T-helper 1 cell (primary cell): ENCODE measurements around the gene FAM83G.
A peak's percentile ranks its signal among the peaks of the same experiment; 100 is the strongest.
"Not testable (repeated sequence)": the region's sequence is repeated elsewhere in the genome, so short reads cannot be mapped to it uniquely, and the experiment has no call there.

Experiments used
- DNase-seq, 5 donors: peaks; one replicate each; pipeline ENCODE4 v3.0.0-alpha.2; 2012 to 2020

The FAM83G gene

DNA sequence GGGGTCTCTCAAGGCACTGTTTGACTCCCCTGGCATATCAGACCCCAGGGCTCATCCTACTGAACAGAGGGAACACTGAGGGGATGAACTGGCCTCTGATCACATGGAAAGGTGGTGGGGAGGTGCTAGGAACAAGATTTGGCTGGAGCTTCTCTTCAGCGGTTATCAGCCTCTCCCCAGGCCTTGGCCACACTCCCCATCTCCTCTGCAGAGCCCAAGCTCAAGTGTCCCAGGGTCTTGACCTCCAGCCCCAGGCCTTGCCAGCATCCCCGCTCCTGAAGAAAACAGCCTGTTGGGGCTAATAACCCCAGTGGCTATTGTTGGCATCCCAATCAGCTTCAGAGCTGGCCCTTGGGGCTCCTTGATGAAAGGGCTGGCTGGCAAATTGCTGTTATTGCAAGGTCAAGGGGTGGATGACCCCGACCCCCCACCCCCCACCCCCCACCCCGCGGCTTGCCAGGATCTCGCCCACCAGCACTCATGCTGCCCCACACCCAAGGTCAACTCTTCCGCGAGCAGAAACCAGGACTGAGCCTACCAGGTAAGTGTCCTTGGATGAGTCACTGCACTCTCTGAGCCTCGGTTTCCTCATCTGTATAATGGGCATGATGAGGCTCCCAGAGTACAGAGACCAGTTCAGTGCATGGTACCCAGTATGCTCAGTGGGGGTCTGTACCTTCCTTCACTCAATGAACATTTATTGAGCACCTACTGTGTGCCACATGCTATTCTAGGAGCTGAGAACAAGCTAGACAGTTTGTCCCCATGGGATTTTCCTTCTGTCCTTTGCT lies 18.8 kb upstream of the FAM83G start:
- DNase-seq, result no peak

DNA sequence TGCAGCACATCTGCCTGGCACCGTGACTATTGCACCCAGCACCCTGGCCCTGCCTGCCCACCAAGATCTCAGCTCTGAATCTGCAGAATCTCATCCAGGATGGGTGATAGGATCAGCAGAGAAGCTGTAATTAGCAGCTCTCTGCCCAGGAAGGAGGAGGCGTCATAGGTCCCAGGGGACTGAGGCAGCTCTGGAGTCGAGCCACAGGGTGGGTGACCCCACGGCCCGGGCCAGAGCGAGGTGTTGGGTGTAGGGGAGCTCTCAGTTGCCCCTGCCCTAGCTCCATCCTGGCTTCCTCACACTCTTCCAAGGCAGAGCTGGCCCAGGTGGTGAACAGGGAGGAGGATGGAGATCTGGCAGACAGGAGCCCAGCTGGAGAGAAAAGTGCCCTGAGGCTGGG lies 18.2 kb upstream of the FAM83G start:
- DNase-seq, result no peak

DNA sequence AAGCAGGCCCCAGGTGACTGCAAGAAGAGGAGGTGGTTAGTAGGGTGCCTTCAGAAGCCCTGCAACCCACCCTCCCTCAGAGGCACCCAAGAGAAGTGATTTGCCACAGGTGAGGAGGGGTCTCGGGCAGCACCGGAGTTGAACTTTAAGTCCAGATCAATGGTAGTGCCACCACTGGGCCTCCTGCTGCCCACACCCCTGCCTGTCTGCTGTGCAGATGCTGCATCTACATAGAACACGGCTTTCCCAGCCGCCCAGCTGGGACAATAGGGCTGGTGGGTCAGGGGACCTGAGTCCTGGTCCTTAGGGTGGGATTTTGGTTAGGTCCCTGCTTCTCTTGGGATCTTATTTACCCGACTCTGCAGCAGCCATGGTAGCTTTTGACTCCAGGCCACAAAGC lies 17.6 kb upstream of the FAM83G start:
- no peak for DNase-seq

DNA sequence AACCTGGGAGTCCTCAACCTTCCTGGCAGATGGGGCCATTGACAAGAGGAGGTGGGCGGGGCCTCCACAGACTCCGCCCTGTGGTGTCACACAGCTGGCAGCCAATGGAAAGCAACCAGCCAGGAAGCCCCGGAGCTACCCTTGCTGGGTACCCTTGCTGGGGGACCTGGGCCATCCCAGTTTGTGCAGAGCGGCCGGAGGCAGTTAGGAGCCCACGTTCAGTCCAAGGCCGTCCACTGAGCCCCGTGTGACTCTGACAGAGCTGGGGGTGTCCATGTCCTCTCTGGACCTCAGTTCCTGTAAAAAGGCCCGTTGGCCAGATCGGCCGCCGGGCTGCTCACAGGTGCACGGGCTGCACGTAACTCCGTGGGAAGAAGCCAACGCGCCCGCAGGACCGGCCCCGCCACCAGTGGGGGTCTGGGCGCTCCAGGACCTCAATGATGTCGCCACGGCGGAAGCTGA lies 17.1 kb upstream of the FAM83G start:
- DNase-seq, result peak in 2 of 5 donors; percentile 18 to 28

DNA sequence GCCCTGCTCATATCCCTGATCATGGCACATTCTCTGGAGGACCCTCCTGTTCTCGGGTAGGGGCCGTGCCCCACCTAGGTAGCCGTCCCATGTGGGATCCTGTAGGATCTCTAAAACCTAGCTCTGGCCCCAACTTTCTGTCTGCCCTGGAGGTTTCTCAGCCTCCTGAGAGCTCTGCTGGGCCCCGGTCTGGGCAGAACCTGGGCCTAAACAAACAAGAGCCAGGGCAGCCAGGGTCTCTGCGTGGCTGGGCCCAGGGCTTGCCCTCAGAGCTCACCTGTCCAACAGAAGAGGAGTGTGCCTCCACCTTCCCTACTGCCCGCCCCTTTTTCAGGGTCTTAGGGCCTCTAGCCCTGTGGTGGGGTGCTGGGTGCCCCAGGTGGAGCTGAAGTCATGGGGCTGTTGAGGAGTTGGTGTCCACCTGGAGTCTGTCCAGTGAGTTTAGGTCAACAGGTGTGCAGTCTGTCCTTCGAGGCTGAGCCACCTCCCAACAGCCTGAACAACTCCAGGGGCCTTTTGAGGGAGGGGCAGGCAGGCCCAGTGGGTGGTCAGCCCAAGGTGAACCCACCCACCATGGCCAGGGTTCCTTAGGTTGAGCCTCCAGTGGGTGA lies 16.6 kb upstream of the FAM83G start:
- not testable (repeated sequence) for DNase-seq

DNA sequence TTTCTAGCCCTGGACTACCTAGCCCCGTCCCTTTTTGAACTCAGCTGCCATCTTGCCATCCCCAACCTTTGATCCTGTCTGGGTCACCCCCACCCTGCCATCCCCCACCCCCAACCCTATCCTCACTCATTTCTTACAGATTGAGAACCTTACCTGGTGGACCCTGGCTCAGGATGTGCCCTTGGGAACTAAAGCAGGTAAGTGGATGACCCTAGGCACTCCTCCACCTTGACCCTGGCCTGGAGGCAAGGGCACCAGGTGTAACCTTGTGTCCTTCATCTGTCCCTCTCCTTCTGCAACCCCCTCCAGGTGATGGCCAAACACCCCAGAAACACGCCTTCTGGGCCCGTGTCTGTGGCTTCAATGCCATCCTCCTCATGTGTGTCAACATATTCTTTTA lies 15.5 kb upstream of the FAM83G start:
- no peak for DNase-seq

DNA sequence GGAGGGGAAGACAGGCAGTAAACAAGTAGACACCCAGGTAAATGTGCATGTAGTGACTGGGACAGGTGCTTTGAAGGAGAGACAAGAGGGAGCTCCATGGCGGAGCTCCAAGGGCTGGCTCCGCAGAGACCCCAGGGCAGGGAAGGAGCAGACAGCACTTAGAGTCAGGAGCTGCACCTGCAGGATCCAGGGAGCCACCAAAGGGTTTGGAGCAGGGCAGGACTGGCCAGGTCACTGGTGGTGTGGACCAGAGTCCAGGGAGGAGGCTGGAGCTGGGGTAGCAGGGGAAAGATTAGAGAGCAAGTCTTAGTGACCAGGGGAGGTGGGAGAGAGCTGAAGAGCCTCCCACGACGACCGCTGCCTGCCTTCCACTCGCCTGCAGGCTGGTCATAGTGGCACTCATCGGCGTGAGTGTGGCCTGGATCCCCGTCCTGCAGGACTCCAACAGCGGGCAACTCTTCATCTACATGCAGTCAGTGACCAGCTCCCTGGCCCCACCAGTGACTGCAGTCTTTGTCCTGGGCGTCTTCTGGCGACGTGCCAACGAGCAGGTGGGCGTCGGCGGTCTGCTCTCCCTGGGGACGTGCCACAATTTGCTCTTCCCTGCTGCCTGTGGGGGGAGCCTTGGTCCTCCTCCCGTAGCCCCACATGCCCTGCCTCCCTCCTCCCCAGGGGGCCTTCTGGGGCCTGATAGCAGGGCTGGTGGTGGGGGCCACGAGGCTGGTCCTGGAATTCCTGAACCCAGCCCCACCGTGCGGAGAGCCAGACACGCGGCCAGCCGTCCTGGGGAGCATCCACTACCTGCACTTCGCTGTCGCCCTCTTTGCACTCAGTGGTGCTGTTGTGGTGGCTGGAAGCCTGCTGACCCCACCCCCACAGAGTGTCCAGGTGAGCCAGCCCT lies 14.7 kb upstream of the FAM83G start:
- no peak for DNase-seq

DNA sequence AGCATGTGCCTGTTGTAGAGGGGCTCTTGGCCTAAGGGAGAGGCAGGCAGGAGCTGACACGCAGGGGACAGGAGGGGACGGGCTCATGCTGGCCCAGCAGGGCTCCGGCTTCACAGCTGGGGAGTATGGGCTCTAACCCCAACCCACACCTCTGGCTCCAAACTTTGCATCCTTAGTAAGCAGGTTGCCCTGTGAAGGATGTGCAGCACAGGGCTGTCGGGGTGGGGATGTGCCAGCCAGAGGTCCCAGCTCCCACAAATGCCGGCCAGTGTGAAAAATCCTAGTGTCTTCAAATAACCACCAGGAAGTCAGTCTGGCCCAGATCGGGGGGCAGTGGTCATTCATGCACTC lies 14.0 kb upstream of the FAM83G start:
- DNase-seq, result no peak

DNA sequence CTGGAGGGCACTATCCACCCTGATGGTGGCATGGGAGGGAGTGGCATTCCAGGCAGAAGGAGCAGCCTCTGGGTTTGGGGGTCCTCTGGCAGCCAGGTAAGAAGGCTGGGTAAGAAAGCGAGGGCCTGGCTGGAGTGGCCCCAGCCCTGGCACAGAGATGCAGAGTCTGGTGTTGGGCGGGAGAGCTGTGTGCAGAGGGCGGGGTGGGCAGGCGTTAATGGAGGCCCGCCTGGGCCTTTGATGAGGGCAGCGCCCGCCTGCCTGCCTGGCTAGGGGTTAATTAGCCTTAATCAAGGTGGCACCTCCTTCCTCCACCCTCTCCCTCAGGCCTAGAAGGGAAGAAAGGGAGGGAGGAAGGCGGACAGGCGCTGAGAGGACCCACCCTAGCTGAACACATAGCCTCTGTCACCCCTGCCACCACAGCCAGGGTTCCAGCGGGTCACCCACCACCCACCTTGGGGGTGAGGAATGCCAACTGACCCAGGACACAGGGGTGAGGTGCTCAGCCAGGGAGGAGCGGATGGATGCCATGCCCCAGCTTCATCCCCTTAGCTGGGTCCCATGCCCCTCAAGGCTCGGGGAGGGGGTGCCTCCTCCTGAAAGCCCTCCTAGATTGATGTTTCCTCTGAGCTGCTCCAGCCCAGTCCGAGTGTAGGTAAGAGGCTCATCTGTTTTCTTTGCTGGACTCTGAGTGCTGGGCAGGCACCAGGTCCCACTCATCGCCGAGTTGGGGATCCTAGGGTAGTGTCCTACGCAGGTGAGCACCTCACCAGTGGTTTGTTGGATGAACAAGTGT lies 13.4 kb upstream of the FAM83G start:
- DNase-seq, result no peak

DNA sequence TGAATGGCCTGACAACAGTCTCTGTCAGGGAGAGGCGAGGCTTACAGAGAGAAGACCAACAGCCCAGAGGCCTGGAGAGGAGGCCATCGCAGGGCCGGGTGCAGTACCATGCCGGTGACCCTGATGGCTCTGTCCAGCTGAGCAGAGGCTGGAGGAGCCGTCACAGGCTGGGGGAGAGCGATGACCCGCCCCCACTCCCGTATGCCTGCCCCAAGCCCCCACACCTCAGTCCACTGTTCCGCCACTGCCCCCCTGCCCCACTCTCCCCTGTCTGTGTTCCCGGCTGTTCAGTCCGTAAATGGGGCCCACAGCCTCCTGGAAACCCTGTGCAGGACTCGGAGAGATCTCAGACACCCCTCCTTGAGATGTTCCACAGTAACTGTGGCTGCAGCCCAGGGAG lies 12.8 kb upstream of the FAM83G start:
- no peak for DNase-seq

DNA sequence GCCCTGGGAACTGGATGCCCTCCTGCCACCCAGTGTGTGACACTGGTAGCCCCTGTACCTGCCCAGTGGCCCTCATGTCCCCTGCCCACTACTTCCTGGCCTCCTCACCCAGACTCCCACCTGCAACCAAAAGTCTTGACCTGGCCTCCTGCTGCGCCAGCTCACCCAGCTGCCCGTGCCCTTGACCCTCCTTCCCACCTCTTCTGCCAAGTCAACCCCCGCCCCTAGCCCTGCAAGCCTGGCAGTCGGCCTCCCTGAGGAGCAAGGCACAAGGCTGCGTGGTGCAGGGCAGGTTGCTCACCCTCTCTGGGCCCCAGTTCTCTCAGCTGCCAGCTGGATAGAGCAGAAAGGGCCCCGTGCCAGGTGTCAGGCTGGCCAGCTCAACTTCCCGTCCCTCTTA lies 12.3 kb upstream of the FAM83G start:
- no peak for DNase-seq

DNA sequence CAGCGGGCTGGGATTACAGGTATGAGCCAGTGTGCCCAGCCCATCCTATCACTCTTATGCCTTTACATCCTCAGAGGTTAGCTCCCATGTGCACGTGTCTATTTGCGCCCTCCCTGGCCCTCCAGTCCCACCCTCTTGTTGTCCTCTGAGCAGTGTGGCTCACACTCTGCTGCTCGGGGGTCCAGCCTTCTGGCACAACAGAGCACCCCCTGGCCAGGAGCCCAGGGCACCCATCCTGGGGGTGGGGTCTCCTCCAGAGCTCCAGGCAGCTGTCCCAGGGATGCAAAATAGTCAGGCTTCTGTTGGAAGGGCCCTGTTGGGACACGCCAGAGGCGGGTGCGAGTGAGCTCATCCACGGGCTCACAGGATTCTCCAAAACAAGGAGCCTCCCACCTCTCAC lies 11.7 kb upstream of the FAM83G start:
- no peak for DNase-seq

DNA sequence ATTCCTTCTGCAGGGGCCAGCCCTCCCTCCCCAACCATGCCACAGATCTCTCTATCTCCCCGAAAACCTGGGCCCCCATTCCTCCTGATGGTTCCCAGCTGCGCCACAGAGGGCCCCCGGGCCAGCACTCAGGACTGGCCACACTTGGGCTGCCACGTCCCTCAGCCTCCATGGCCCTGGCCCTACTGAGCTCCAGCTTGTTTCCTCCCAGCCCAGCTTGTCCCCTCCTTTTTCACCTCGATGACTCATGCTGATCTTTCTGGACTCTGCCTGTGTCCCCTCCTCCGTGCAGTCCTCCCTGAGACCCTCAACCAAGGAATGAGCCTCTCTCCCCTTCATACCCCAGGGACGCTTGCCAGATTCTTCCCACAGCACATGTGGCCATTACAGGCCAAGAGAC lies 10.9 kb upstream of the FAM83G start:
- DNase-seq, result no peak

DNA sequence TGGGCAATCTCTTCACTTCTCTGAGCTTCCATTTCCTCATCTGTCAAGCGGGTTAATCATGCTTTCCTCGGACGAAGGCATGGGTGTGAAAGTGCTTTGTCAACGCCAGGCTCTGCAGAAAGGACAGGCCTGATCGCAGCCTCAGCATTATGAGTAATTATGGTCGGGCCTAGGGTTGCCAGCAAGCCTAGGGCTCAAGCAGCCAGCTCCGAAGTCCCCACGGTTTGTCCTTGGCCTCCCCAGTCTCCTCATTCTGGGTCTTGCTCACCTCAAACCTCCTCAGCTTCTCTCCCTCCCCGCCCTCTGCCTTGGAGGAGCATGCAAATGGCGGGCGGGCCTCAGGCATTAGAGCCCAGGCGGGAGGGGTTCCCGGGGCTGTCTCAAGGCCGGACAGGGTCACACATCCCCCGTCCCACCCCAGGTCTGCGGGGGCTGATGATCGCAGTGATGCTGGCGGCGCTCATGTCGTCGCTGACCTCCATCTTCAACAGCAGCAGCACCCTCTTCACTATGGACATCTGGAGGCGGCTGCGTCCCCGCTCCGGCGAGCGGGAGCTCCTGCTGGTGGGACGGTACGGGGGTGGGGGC lies 10.2 kb upstream of the FAM83G start:
- no peak for DNase-seq

DNA sequence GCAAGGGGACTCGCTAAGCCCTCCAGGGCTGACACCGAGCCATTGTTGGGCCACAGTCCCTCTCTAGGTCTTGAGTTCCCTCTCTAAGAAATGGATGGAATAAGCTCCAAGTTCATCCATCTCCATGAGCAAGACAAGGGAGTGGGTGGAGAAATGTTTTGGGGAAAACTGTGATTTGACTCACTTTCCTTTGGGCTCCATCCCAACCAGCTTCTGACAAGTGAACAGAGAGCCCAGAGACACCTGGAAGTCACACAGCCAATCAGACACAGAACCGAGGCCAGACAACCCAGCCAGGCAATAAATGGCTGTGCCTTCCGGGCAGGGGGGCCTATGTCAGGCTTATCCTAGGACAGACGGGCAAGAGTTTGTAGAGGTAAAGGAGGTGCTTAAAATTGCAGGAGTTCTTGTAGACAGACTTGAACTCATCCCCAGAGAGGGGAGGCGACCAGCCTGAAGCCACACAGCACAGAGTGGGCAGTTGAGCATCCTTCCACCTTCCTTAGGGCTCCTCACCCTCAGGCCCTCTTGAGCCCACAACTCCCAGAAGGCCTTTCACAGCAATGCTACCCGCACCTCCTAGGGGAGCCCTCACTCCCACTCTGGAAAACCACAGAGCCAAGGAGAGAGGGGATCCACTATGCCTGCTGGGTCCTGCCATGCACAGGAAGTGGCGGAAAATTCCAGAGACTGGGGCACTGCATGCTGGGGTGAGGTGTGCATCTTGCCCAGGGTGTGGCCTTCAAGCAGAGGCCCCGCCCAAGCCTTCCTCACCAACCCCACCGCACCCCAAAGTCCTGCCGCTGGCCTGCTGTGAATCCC lies 9.5 kb upstream of the FAM83G start:
- no peak for DNase-seq

DNA sequence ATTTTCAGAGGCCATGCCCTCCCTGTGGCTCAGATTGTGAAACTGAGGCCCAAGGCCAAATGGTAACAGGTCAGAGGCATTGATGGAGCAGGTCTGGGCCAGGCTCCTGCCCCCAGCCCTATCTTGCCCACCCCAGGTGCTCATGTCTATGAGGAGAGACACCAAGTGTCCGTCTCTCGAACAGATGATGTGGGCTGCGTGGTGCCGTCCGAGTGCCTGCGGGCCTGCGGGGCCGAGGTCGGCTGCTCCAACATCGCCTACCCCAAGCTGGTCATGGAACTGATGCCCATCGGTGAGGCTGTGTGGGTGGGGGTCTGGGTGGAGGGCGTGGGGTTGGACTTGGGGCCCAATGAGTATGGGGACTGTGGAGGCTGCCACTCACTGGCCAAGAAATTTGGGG lies 8.7 kb upstream of the FAM83G start:
- DNase-seq, result no peak

DNA sequence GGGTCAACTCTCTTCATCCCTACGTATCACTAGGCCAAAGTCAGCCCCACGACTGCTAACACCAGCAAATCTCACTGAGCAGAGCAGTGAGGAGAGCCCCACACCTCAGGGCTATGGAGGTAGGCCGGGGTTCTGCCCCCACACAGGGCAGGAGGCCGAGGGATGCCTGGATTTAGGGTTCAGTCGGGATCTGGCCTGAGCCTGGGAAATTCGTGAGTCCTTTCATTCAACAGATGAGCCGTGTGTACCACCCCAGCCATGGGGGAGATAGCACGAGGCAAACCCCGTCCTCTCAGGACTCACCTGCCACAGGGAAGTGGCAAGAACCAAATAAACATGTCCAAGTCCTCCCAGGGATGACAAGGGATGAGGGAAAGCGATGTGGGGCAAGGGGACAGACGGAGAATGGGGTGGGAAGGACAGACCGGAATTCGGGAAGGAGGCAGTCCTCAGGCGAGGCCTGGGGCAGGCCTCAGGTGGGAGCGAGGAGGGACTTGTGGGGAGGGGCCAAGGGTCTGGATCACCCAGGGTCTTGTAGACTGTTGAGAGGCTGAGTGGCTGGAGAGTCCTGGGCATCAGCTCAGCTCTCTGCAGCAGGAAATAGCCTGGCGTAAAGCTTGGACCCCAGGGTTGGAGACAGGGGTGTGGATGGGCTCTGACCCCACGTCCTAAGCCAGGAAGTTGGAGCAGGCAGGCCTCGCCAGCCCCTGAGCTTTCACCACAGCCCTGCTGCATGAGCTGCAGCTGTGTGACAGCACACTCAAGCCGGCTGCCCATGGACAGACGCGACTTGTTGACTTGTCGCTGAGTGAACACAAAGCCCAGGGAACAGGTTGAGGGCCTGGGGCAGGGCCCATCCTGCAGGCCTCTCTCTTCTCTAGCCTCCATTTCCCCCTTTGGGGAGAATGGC lies 7.9 kb upstream of the FAM83G start:
- no peak for DNase-seq

DNA sequence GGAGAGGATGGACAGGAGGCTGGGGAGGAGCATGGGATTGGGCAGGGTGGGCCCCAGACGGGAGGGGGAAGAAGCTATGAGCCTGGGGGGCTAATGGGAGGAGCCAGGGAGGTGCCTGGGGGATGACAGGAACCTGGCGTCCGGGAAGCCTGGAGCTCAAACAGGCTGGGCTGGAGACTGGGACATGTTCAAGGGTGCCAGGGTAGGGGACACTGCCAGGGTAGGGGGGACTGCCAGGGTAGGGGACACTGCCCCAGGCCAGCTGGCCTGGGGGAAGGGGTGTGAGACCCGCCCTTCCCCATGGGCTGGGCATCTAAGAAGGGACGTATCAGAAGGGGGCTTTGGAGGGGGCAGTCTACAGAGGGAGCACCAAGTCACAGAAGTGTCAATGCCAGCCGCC lies 7.0 kb upstream of the FAM83G start:
- no peak for DNase-seq

DNA sequence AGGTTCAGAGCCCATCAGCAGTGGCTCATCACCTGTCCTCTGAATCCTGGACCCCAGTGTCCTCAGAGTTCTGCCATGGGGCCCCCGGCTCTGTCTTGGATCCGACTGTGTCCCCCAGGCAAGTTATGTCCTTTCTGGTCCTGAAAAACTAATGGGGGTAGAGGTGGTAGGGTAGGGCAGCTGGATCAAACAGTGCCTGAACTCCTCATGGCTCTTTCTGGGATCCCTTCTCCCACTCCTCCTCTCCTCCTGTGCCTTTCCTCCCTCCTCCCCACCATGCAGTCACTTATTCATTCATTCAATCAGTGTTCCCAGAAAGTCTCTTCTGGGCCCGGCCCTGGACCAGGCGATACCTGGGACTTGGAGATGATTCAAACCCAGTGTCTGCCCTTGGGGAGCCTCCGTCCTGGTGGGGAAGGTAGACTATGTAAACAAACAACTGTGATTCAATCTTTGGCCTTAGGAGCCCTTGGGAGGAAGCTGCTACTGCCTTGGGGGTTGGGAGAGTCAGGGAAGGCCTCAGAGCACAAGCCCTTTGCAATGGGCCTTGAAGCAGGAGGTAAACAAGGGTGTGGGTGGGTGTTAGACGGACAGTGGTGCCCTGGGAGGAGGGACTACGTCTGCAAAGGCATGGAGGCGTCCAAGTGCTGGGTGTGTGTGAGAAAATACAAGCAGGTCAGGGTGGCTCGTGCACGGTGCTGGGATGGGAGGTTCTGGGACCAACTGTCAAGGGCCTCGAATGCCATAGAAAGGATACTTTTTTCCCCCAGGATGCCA lies 6.4 kb upstream of the FAM83G start:
- DNase-seq, result no peak

DNA sequence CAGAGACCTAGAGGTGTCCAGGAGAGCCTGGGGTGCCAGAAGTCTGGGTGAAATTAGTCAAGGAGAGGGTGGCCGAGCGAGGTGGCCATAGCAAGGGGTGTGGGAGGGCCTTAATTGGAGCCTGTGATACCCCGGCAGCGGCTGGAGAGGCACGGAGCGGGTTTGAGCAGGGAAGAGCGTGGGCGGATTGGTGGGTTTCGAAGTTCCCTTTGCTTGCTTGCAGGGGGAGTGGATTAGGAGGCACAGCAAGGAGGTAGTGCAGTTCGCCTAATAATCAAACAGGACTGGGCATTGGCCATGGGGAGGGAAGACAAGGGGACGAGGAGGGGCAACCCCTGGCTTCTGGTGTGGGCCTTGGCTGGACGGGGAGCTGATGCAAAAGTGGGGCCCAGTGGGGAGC lies 5.4 kb upstream of the FAM83G start:
- no peak for DNase-seq
